HG03432 (cell line): ENCODE data around the gene USP10.
"Not testable (repeated sequence)": the region's sequence is repeated elsewhere in the genome, so short reads cannot be mapped to it uniquely, and the experiment has no call there.

Experiments used
- ATAC-seq: cut with Tn5 transposase; IDR thresholded peaks from one replicate; pipeline ENCODE4 v1.9.1; 2021; ENCODE audit warnings: mild to moderate bottlenecking, moderate library complexity; ENCODE audit not compliant: unreplicated experiment

USP10 gene

GRCh38 chr16:84673561-84673960, 26.2 kb upstream of the USP10 start:
- no peak for ATAC-seq

DNA sequence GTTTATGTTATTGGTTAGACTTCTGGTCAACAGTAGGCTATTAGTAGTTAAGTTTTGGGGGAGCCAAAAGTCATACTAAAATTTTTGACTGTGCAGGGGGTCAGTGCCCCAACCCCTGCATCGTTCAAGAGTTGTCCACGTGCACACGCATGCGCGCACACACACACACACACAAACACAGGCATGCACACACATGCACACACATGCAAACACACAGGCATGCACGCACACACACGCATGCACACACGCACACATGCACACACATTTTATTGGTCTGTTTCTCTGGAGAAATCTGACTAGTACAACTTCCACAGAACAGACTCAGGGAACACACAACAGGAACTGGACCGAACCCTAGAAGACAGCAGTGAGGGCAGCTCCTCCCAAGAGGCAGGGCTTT, 24.4 kb upstream of the USP10 start:
- ATAC-seq, result no peak

DNA sequence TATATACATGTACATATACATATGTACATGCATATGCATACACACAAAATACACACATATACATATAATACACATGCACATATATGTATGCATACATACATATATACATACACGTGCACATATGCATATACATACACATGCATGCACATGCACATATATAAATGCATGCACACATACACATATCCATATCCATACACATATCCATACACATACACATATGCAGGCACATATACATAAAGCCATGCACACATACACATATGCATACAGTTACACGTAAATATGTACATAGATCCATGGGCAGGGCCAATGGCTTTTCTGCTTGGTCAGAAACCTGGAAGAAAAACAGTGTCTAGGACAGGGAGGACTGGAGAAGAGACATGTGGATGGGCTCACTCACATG, 23.9 kb upstream of the USP10 start:
- no peak for ATAC-seq

DNA sequence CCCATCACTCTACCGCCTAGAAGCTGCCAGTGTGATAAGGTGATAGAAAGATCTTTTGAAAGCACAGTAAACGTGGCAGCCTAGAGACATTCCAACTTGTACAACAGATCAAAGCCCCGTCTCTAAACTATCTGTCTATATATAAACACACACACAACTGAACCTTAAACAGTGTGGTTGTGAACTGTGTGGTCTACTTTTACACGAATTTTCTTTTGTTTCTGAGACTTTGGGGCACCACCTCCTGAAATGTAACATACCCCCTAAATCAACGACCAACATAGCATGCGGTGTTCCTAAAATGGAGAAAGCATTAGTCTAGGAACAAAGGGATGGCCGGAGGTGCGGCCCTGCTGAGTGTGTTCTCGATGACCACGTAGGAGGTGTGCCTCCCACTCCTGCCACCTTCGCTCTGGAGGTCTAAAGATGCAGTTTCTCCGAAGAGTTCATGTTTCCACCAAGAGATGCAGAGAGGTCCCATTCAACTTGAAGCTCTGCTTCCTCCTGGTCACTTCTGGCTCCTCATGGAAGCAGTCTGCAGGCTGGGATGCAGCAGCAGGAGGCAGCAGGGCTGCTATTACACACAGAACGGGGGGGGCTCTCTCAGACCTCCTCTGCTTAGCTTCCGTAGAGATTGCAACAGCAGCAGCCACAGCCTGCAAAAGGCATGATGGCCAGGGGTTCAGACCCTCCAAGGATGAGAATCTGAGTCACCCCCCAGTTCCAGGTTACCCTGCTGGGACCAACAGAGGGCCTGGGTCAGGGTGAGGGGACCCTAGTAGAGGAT, 22.6 kb upstream of the USP10 start:
- no peak for ATAC-seq

- ATAC-seq, result no peak
Observed at GRCh38 chr16:84677849-84678248, 22.0 kb upstream of the USP10 start.

- ATAC-seq, result no peak
Observed at GRCh38 chr16:84678541-84678940, 21.3 kb upstream of the USP10 start.

- no peak for ATAC-seq
Observed at GRCh38 chr16:84680165-84680842, 19.5 kb upstream of the USP10 start.

DNA sequence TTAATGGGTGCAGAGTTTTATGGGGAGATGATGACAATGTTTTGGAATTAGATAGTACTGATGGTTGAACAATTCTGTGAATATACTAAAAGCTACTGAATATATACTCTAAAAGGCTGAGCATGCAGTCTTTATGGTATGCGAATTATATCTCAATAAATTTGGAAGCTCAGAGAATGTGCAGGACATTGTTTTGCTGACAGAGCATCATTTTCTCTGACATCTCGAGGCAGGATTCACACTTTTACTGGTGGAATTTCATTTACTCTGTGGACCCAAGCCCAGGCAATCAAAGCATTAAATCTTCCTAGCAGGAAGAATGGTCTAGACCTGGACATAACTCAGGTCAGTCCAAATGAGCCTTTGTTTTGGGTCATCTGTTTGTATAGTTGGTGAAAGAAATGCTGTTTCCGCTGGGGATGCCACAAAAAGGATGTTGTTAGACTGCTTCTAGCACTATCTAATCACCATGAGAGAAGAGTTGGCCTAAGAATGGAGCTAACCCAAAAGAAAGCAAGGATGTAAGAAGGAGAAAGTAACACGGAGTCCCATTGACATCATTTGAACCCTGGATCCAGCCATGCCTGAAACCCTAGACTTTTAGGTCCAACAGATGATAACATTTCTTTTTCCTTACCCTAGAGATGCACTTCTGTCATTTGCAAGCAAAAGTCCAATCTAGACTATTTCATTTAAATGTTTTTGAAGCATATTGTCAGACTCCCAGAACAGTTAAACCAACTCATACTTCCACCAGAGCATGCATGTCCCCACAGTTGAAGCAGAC, 18.8 kb upstream of the USP10 start:
- no peak for ATAC-seq

- ATAC-seq, result no peak
Observed at GRCh38 chr16:84683691-84684591, 15.9 kb upstream of the USP10 start.

GRCh38 chr16:84684592-84684965, 15.2 kb upstream of the USP10 start:
- ATAC-seq, result no peak

DNA sequence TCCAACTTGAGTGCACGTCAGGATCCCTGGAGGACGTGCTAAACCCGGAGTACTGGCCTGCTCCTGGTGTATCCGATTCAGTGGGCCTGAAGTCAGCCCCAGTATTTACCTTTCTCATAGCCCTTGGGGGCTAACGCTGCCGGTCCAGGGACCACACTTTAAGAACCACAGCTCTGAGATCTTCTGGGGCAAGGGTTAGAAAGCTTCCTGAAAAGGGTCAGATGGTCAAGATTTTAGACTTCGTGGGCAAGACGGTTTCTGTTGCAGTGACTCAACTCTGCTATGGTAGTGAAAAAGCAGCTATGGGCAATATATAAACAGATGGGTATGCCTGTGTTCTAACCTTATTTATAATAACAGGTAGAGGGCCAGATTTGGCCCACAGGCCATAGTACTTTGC, 14.6 kb upstream of the USP10 start:
- ATAC-seq, result no peak

- ATAC-seq, result no peak
Observed at GRCh38 chr16:84686707-84687298, 13.0 kb upstream of the USP10 start.

GRCh38 chr16:84687715-84688114, 12.1 kb upstream of the USP10 start:
- ATAC-seq, result peak; percentile 82

GRCh38 chr16:84688163-84688562, 11.6 kb upstream of the USP10 start:
- ATAC-seq, result not testable (repeated sequence)

DNA sequence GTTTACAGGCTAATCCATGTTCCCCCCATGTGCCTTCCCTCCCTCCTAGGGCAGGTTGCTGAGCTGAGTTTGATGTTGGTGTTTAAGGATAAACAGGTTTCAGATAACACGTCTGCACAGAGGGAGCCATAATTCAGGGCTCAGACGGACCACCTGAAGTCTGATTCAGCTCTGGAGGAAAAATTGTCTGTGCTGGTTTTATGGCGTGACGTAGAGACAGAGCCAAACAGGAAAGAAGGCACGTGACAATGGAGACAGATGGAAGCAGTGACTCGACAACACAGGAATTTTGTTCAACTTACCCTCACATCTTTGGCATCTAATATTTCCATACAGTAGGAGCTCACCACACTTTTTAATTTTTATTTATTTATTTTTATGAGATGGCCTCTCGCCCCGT, 10.7 kb upstream of the USP10 start:
- no peak for ATAC-seq

- no peak for ATAC-seq
Observed at GRCh38 chr16:84690088-84690819, 9.5 kb upstream of the USP10 start.

DNA sequence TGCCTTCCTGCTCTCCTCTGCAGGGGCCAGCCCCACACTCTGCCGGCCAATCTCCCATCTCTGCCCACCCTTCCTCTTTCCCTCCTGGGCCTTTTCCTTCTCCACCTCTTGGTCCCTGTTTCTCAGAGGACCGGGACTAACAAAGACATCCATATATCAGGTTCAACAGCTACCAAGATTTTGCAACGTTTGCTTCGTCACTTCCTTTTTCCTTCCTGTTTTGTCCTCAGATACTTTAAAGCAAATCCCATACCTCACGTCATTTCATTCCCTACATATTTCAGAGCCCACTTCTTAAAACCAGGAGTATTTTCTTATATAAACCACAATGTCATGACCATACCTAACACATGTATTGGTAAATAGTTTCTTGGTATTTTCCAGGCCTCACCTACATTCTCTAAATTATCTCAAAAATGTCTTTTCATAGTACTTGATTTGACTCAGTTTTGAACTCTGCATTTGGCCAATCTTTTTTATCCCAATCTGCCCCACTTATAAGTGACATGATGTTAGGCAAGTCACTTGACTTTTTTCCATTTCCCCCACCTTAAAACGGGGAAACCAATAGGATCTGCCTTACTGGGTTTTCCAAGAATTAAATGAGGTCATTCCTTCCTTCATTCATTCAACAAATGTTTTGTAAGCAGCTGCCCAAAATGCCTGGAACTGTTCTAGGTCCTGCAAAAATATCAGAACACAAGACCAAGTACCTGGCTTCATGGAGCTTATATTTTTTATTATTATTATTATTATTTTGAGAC, 7.2 kb upstream of the USP10 start:
- no peak for ATAC-seq

- ATAC-seq, result not testable (repeated sequence)
Observed at GRCh38 chr16:84693869-84694268, 5.9 kb upstream of the USP10 start.

- no peak for ATAC-seq
Observed at GRCh38 chr16:84694980-84695379, 4.8 kb upstream of the USP10 start.
